Measurements from ENCODE around the gene KNDC1. TPM values are rescaled to one million over a fixed set of nuclear protein-coding genes. Genes with fewer than 3 reads are reported as not detected.

KNDC1 gene
- total RNA-seq, 2 donors from 2014 or later, result 0.05 to 0.36 TPM

- ATAC-seq, result no peak
- Mint-ChIP-seq H3K4me3 (no peak overlapping the region), H3K36me3 (no peaks in the 10 kb centered on the region), H3K4me1 (ENCODE audit: low read depth in 2 of 2) (no peaks in the 10 kb centered on the region), H3K27me3 (no peaks in the 10 kb centered on the region), H3K9me3 (no peaks in the 10 kb centered on the region), H3K27ac (no peak overlapping the region)
- DNase-seq (ENCODE audit: low spot score), result no peak
Observed at GRCh38 chr10:133199488-133199885, 39.5 kb downstream of the KNDC1 start.

DNA sequence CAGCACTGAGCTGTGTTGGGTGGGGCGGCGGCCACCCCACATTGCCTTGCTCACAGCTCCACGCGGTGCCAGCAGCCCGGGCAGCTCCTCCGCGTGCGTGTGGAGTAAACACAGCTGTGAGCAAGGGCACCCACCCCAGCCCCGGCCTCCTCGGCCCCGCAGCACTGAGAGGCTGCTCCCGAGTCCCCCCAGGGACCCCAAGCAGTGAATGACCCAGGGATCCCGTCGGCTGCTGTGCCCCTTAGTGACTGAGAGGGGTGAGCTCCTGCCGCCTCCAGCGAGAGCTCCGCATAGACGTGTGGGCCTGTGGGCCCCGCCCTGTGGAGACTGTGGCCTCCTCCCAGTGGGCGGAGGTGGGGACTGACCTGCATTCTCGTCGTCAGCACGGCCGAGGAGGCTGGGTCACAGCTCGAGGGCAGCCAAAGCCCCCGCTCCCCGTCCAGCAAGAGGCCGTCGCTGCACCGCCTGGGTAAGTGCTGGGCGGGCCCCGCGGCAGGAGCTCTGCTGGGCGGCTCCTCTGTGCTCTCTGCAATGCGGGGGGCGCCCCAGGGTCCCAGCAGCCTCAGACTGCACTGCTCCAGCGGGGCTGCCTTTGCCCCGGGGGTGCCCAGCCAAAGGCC is 40.1 kb downstream of the KNDC1 start:
- Mint-ChIP-seq H3K4me3 (no peak overlapping the region), H3K9me3 (no peaks in the 10 kb centered on the region), H3K27me3 (no peaks in the 10 kb centered on the region), H3K27ac (no peak overlapping the region), H3K4me1 (ENCODE audit: low read depth in 2 of 2) (no peaks in the 10 kb centered on the region), H3K36me3 (no peaks in the 10 kb centered on the region)
- no peak for DNase-seq (ENCODE audit: low spot score)
- ATAC-seq, result no peak

DNA sequence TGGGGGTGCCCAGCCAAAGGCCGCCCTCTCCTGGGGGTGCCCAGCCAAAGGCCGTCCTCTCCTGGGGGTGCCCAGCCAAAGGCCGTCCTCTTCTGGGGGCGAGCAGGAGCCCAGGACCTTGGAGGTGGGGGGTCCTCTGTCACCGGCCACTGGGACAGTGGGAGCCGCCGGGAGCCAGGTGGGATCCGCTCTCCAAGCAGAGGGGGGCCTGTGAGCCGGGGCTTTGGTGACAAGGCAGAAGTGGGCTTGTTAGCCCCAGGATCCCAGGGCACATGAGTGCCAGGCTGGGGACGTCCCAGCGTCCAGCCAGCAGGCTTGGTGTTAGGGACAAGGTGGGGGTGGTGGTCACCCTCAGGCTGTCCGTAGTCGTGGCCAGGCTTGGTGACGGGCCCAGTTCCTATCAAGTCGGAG is 40.6 kb downstream of the KNDC1 start:
- Mint-ChIP-seq H3K27me3 (no peaks in the 10 kb centered on the region), H3K27ac (no peak overlapping the region)

GRCh38 chr10:133201151-133201947 is 41.3 kb downstream of the KNDC1 start:
- ATAC-seq, result no peak
- Mint-ChIP-seq H3K27me3 (no peaks in the 10 kb centered on the region), H3K4me1 (ENCODE audit: low read depth in 2 of 2) (no peaks in the 10 kb centered on the region)

More for the DNA sequence above, 40.6 kb downstream of the KNDC1 start:
- Mint-ChIP-seq H3K4me3 (no peak overlapping the region), H3K4me1 (ENCODE audit: low read depth in 2 of 2) (no peaks in the 10 kb centered on the region), H3K9me3 (no peaks in the 10 kb centered on the region), H3K36me3 (no peaks in the 10 kb centered on the region)
- ATAC-seq (no peak), DNase-seq (ENCODE audit: low spot score) (no peak)

GRCh38 chr10:133201948-133202725 is 42.1 kb downstream of the KNDC1 start:
- no peaks in the 10 kb centered on the region for H3K9me3 Mint-ChIP-seq

More at GRCh38 chr10:133201151-133201947, 41.3 kb downstream of the KNDC1 start:
- Mint-ChIP-seq H3K4me3 (no peak overlapping the region), H3K36me3 (no peaks in the 10 kb centered on the region), H3K9me3 (no peaks in the 10 kb centered on the region), H3K27ac (no peak overlapping the region)
- no peak for DNase-seq (ENCODE audit: low spot score)

DNA sequence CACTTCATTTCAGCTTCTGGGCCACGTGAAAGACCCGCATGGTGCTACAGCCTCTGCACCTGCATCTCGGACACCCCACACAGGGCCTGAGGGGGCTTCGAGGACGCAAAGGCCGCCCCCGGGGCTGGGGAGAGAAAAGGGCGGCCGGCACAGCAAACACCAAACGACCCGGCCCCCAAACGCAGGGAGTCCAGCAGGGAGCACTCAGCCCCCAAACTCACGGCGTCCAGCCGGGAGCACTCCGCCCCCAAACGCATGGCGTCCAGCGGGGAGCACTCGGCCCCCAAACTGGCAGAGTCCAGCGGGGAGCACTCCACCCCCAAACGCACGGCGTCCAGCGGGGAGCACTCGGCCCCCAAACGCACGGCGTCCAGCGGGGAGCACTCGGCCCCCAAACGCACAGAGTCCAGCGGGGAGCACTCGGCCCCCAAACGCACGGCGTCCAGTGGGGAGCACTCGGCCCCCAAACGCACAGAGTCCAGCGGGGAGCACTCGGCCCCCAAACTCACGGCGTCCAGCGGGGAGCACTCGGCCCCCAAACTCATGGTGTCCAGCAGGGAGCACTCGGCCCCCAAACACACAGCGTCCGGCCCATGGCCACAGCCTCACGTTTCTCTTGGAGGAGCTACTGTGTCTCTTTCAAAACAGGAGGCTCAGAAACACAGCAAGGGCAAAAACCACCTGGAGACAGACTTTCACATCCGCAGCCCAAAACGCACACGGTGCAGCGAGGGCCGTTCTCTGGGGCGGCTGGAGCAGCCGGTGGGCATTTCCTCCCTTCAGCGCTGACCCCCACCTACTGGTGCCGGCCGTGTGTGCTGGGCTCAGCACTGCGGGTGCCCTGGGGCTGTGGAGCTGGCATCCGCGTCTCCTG is 43.0 kb downstream of the KNDC1 start:
- ATAC-seq (no peak), DNase-seq (ENCODE audit: low spot score) (no peak)
- no peaks in the 10 kb centered on the region for H3K9me3 Mint-ChIP-seq
- H3K4me1 Mint-ChIP-seq (ENCODE audit: low read depth in 2 of 2), result no peaks in the 10 kb centered on the region
- no peaks in the 10 kb centered on the region for H3K36me3 Mint-ChIP-seq
- no peaks in the 10 kb centered on the region for H3K27me3 Mint-ChIP-seq
- H3K27ac Mint-ChIP-seq, result no peak overlapping the region
- no peak overlapping the region for H3K4me3 Mint-ChIP-seq

More at GRCh38 chr10:133201948-133202725, 42.1 kb downstream of the KNDC1 start:
- Mint-ChIP-seq H3K36me3 (no peaks in the 10 kb centered on the region), H3K27me3 (no peaks in the 10 kb centered on the region), H3K27ac (no peak overlapping the region), H3K4me1 (ENCODE audit: low read depth in 2 of 2) (no peaks in the 10 kb centered on the region), H3K4me3 (no peak overlapping the region)
- no peak for ATAC-seq
- no peak for DNase-seq (ENCODE audit: low spot score)

GRCh38 chr10:133203652-133204195 is 43.7 kb downstream of the KNDC1 start:
- DNase-seq (ENCODE audit: low spot score), result no peak
- no peaks in the 10 kb centered on the region for H3K27me3 Mint-ChIP-seq
- no peak overlapping the region for H3K27ac Mint-ChIP-seq
- H3K4me3 Mint-ChIP-seq, result no peak overlapping the region
- no peak for ATAC-seq
- H3K4me1 Mint-ChIP-seq (ENCODE audit: low read depth in 2 of 2), result no peaks in the 10 kb centered on the region
- H3K36me3 Mint-ChIP-seq, result no peaks in the 10 kb centered on the region
- no peaks in the 10 kb centered on the region for H3K9me3 Mint-ChIP-seq

GRCh38 chr10:133204226-133205015 is 44.4 kb downstream of the KNDC1 start:
- Mint-ChIP-seq H3K9me3 (no peaks in the 10 kb centered on the region), H3K4me3 (no peak overlapping the region), H3K36me3 (no peaks in the 10 kb centered on the region), H3K4me1 (ENCODE audit: low read depth in 2 of 2) (no peaks in the 10 kb centered on the region), H3K27me3 (no peaks in the 10 kb centered on the region), H3K27ac (no peak overlapping the region)
- ATAC-seq, result no peak
- no peak for DNase-seq (ENCODE audit: low spot score)

DNA sequence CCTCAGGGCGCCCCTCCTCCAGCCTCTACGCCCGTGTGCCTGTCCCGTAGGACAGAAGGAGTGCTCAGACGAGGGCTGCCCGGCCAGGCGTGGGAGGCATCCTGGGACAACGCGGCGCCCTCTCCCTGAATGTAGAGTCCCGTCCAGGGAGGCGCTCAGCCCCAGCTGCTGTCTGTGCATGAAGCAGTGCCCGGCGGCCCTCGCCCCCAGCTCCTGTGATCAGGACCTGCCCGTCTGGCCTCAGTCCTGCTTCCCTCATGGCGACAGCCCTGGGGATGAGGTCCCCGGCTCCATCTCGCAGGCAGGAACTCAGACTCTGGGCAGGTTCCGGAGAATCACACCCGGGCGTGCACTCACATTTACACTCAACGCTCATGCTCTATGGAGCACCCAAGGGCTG is 45.1 kb downstream of the KNDC1 start:
- no peak for ATAC-seq
- no peaks in the 10 kb centered on the region for H3K4me1 Mint-ChIP-seq (ENCODE audit: low read depth in 2 of 2)
- H3K9me3 Mint-ChIP-seq, result no peaks in the 10 kb centered on the region
- no peak overlapping the region for H3K27ac Mint-ChIP-seq
- H3K36me3 Mint-ChIP-seq, result no peaks in the 10 kb centered on the region
- no peak overlapping the region for H3K4me3 Mint-ChIP-seq
- DNase-seq (ENCODE audit: low spot score), result no peak
- H3K27me3 Mint-ChIP-seq, result no peaks in the 10 kb centered on the region

- H3K9me3 Mint-ChIP-seq, result no peaks in the 10 kb centered on the region
Observed at GRCh38 chr10:133206356-133207040, 46.5 kb downstream of the KNDC1 start.

GRCh38 chr10:133207041-133207600 is 47.1 kb downstream of the KNDC1 start:
- Mint-ChIP-seq H3K27me3 (no peaks in the 10 kb centered on the region), H3K36me3 (no peaks in the 10 kb centered on the region), H3K27ac (no peak overlapping the region), H3K4me3 (no peak overlapping the region), H3K4me1 (ENCODE audit: low read depth in 2 of 2) (peaks cover 0 to 2% of the 10 kb centered on the region in 2 donors), H3K9me3 (no peaks in the 10 kb centered on the region)
- DNase-seq (ENCODE audit: low spot score) (no peak), ATAC-seq (no peak)

More at GRCh38 chr10:133206356-133207040, 46.5 kb downstream of the KNDC1 start:
- Mint-ChIP-seq H3K27ac (no peak overlapping the region), H3K4me1 (ENCODE audit: low read depth in 2 of 2) (no peaks in the 10 kb centered on the region), H3K27me3 (no peaks in the 10 kb centered on the region), H3K4me3 (no peak overlapping the region), H3K36me3 (no peaks in the 10 kb centered on the region)
- no peak for DNase-seq (ENCODE audit: low spot score)
- no peak for ATAC-seq

DNA sequence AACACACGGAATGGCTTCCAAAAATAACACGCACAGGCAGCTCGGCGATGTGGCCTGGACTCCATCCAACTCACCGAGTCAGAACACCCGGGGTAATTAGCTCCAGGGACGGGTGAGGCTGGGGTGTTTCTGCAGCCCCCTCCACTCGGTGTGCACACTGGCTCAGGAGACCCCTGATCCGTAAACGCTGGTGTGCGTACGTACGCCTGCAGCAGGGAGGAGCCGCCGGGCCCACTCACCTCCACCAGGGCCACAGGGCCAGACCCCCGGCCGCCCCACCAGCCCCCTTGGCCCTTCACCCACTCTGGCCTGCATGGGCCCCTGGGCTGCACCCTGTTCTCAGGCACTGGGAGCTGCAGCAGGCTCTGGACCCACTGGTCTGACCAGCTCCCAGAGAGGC is 47.6 kb downstream of the KNDC1 start:
- Mint-ChIP-seq H3K4me1 (ENCODE audit: low read depth in 2 of 2) (peaks cover 0 to 3% of the 10 kb centered on the region in 2 donors), H3K9me3 (no peaks in the 10 kb centered on the region), H3K4me3 (no peak overlapping the region), H3K27me3 (no peaks in the 10 kb centered on the region), H3K27ac (no peak overlapping the region), H3K36me3 (no peaks in the 10 kb centered on the region)
- DNase-seq (ENCODE audit: low spot score) (no peak), ATAC-seq (no peak)
